GM12878 (cell line): Measurements from ENCODE around the gene DGAT2. TPM values are rescaled to one million over a fixed set of nuclear protein-coding genes. Genes with fewer than 3 reads are reported as not detected.

Experiments used
- ATAC-seq: fragments of 200-7000 bp; cut with Tn5 transposase; 3 replicates; pipeline ENCODE4 v1.9.1; 2020; ENCODE audit warnings: mild to moderate bottlenecking, moderate library complexity
- BruUV-seq: library from RNA; stranded (reverse); fragments of 400-500 nt; replicated peaks from 2 replicates; lab custom pipeline; 2021; lab: Mats Ljungman, UMichigan
- CTCF ChIA-PET: fragments of 300-600 bp; sonication (Branson Sonifier 250); formaldehyde crosslinking; extraction: SDS; loops from one replicate; lab custom pipeline; 2021; ENCODE audit warnings: inconsistent platforms; lab: Yijun Ruan, JAX
- POLR2A ChIA-PET: fragments of 350-600 bp; formaldehyde crosslinking; extraction: SDS; loops from one replicate; lab custom pipeline; 2021; ENCODE audit warnings: inconsistent platforms; lab: Charles Lee
- RAD21 ChIA-PET: fragments of 300-600 bp; sonication (Branson Sonifier 250); formaldehyde crosslinking; loops from one replicate; lab custom pipeline; 2023; ENCODE audit warnings: antibody characterized with exemption; ENCODE audit not compliant: unreplicated experiment; lab: Charles Lee
- SMC1A ChIA-PET: fragments of 300-600 bp; sonication (Branson Sonifier 250); formaldehyde crosslinking; loops from one replicate; lab custom pipeline; 2023; ENCODE audit not compliant: unreplicated experiment, uncharacterized antibody; lab: Charles Lee
- DNase-seq: peaks from one replicate; pipeline ENCODE4 v3.0.0-alpha.2; 2011; ENCODE audit warnings: low read depth, low spot score
- FAIRE-seq: peaks from 3 replicates; lab custom pipeline; 2011; peaks lifted over from hg19 to GRCh38; lab: Jason Lieb, UNC
- H2AFZ ChIP-seq: 2 replicates; pipeline ENCODE4 v1.6.0; 2011; ENCODE audit warnings: low read depth, low read length, control low read depth; ENCODE audit not compliant: control insufficient read depth
- H3K27ac ChIP-seq: 2 replicates; pipeline ENCODE4 v1.5.1; 2011; ENCODE audit warnings: control low read depth; ENCODE audit not compliant: control insufficient read depth, insufficient read depth
- H3K27me3 ChIP-seq, 2 experiments: replicated peaks in 1 of 2; 2 replicates each; pipeline versions ENCODE4 v1.6.0 to v1.6.1; 2011; ENCODE audit warnings: low read length in 1 of 2; ENCODE audit not compliant: control insufficient read depth in 2 of 2, insufficient read depth in 2 of 2
- H3K36me3 ChIP-seq, 2 experiments: 2 replicates each; pipeline ENCODE4 v1.5.1; 2011; ENCODE audit warnings: low read length in 1 of 2; ENCODE audit not compliant: control insufficient read depth in 2 of 2, insufficient read depth in 2 of 2
- H3K4me1 ChIP-seq: 2 replicates; pipeline ENCODE4 v1.6.1; 2011; ENCODE audit warnings: mild to moderate bottlenecking, low read length, moderate library complexity, mixed read lengths; ENCODE audit not compliant: control insufficient read depth, insufficient read depth
- H3K4me2 ChIP-seq: 2 replicates; pipeline ENCODE4 v1.6.0; 2011; ENCODE audit warnings: control low read depth; ENCODE audit not compliant: control insufficient read depth, insufficient read depth
- H3K4me3 ChIP-seq: fragments of 200-600 bp; sonication (generic); 2 replicates; pipeline ENCODE4 v1.5.1; 2016
- H3K79me2 ChIP-seq: 2 replicates; pipeline ENCODE4 v1.6.0; 2011; ENCODE audit warnings: low read length; ENCODE audit not compliant: control insufficient read depth, insufficient read depth
- H3K9ac ChIP-seq: 2 replicates; pipeline ENCODE4 v1.8.0; 2011; ENCODE audit warnings: low read length, control low read depth, mixed read lengths; ENCODE audit not compliant: control insufficient read depth, insufficient read depth
- H3K9me3 ChIP-seq: replicated peaks from 3 replicates; pipeline ENCODE4 v1.5.1; 2011; ENCODE audit warnings: mild to moderate bottlenecking, low read length; ENCODE audit not compliant: control insufficient read depth, insufficient read depth
- H4K20me1 ChIP-seq: 2 replicates; pipeline ENCODE4 v1.6.0; 2011; ENCODE audit not compliant: control insufficient read depth, insufficient read depth
- CHD1 ChIP-seq: IDR thresholded peaks from 2 replicates; pipeline ENCODE4 v1.6.1; 2012; ENCODE audit warnings: low read depth, low read length, improper control_type of control experiment
- ETV6 ChIP-seq, 2 experiments: fragments of 450-650 bp in 1 of 2; IDR thresholded peaks in 1 of 2; conservative IDR thresholded peaks in 1 of 2; 2 replicates each; pipeline ENCODE4 v1.6.1; 2014; ENCODE audit warnings: antibody characterized with exemption in 1 of 2, borderline replicate concordance in 1 of 2, low read depth in 1 of 2, mild to moderate bottlenecking in 1 of 2, moderate library complexity in 1 of 2
- HDGF ChIP-seq: fragments of 450-650 bp; IDR thresholded peaks from 2 replicates; pipeline ENCODE4 v1.6.1; 2016; ENCODE audit warnings: antibody characterized with exemption
- MTA2 ChIP-seq: fragments of 450-650 bp; IDR thresholded peaks from 2 replicates; pipeline ENCODE4 v1.6.1; 2016; ENCODE audit warnings: low read depth, mild to moderate bottlenecking, moderate library complexity
- NFIC ChIP-seq: IDR thresholded peaks from 2 replicates; pipeline ENCODE4 v1.6.1; 2012; ENCODE audit warnings: low read depth, mild to moderate bottlenecking, inconsistent platforms, low read length, moderate library complexity
- NRF1 ChIP-seq: conservative IDR thresholded peaks from 2 replicates; pipeline ENCODE4 v1.6.1; 2011; ENCODE audit warnings: mild to moderate bottlenecking, low read depth, low read length, improper control_type of control experiment
- PAX8 ChIP-seq: fragments of 450-650 bp; IDR thresholded peaks from 2 replicates; pipeline ENCODE4 v1.6.1; 2017; ENCODE audit warnings: mild to moderate bottlenecking, moderate library complexity
- POLR2AphosphoS5 ChIP-seq: IDR thresholded peaks from 2 replicates; pipeline ENCODE4 v1.6.1; 2011; ENCODE audit warnings: mild to moderate bottlenecking, low read length, inconsistent platforms
- SRF ChIP-seq, 2 experiments: IDR thresholded peaks; 2 replicates each; pipeline ENCODE4 v1.6.1; 2011; ENCODE audit warnings: low read depth in 2 of 2, low read length in 2 of 2, mild to moderate bottlenecking in 1 of 2, moderate library complexity in 1 of 2
- WRNIP1 ChIP-seq: IDR thresholded peaks from 2 replicates; pipeline ENCODE4 v1.6.1; 2011; ENCODE audit warnings: low read depth, low read length, improper control_type of control experiment, borderline replicate concordance
- ZNF622 ChIP-seq: fragments of 450-650 bp; IDR thresholded peaks from 2 replicates; pipeline ENCODE4 v1.6.1; 2017; ENCODE audit warnings: mild to moderate bottlenecking, inconsistent platforms
- WGBS: methylation state at CpG from one replicate; pipeline ENCODE4 v1.1.6; 2016; ENCODE audit warnings: low lambda C conversion rate; ENCODE audit not compliant: insufficient replicate concordance, insufficient coverage; ENCODE audit errors: missing lambda C conversion rate; 5-methylcytosine and 5-hydroxymethylcytosine counted together
- in situ Hi-C: fragments of 300-500 bp; cut with MboI; formaldehyde crosslinking; loops from 9 replicates; pipeline ENCODE4 v1.14.3; 2018; ENCODE audit warnings: mixed read lengths
- intact Hi-C: fragments of 100-400 bp; cut with micrococcal nuclease; formaldehyde crosslinking; loops from one replicate; pipeline ENCODE4 v1.14.2; 2022; ENCODE audit not compliant: unreplicated experiment
- polyA plus RNA-seq, 11 experiments: library from polyadenylated mRNA; depleted of rRNA in 4 of 11; unstranded in 6 of 11; stranded (reverse) in 5 of 11; fragments of >200 nt; fragmentation: Nextera tagmentation in 4 of 11; fragmentation: Illumina TruSeq in 1 of 11; extraction: Ambion mirVana in 4 of 11; extraction: Trizol in 1 of 11; gene quantifications; 1 replicate in 1 of 11; 2 replicates in 10 of 11; pipeline versions ENCODE4 v1.2.1 to v1.2.3, GENCODE V29; 2011 to 2016; ENCODE audit warnings: inconsistent platforms in 2 of 11, missing spikeins in 2 of 11, low read depth in 1 of 11
- total RNA-seq, 4 experiments: library from RNA; depleted of rRNA in 3 of 4; stranded (reverse); fragments of >200 nt in 3 of 4; fragmentation: Illumina TruSeq in 1 of 4; extraction: Trizol in 1 of 4; gene quantifications; 2 replicates each; pipeline versions ENCODE4 v1.2.1 to v1.2.3, GENCODE V29; 2013 to 2021
- TF ChIP-seq, protein P1 (sequence below): fragments of 450-650 bp; conservative IDR thresholded peaks from 2 replicates; pipeline ENCODE4 v1.6.1; 2017; ENCODE audit warnings: mild to moderate bottlenecking, moderate library complexity
- TF ChIP-seq, protein P2 (sequence below): fragments of 150-350 bp; IDR thresholded peaks from 2 replicates; pipeline ENCODE4 v1.6.1; 2016; ENCODE audit warnings: low read depth, low read length
- TF ChIP-seq, protein P3 (sequence below): fragments of 450-650 bp; IDR thresholded peaks from 2 replicates; pipeline ENCODE4 v1.6.1; 2014; ENCODE audit warnings: mild to moderate bottlenecking

DGAT2 gene
- total and polyA plus RNA-seq, 10 of the 15 experiments (the other 5 are each of a cell fraction or from before 2014, with no cell fraction given), result 5.1 to 25.9 (median 17.6) TPM

DNA sequence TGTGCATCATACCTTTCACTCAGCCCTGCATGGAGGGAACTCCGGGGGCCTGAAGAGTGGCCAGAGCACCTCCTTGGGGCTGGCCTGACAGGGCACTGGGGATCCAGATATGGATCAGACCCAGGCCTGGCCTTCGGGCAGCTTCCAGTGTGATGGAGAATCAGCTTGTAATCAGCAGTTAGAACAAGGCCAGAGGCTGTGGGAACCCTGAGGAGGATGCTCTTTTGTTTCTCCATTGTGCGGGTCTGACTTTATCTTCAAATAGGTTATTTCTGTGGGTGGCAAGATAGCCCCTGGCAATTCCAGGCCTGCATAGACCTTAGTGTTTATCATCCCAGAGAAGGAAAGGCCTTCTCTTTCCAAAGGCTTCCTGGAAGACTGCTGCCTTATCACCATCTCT is 12.3 kb downstream of the DGAT2 start:
- in situ Hi-C loops, result no loop called here
- no TSS peak for BruUV-seq
- SMC1A ChIA-PET, result interaction anchor here (0.5 kb wide), 1 partner anchor 809 kb away, joined by 5 read pairs; no protein-coding TSS in a partner anchor

DNA sequence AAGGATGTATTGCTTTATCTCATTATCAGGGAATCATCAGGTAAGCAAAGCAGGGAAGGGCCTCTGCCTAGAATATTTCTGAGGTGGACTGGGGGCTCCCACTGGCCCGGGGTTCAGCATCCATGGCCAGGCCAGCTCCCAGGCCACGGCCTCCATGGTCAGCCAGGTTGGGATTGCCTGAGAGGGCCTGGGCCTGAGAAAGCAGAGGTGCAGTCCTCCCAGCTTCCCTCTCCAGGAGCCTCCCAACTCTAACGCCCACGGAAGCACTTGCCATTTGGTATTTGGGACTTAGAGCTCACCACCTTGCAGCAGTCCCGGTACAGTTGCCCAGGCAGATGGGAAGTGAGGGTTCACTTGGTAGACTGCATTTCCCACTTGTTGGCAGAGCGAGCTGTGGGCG is 12.7 kb downstream of the DGAT2 start:
- ATAC-seq, result no peak
- SMC1A ChIA-PET, result no interaction called here
- POLR2A ChIA-PET, result interaction anchor here (0.8 kb wide), 1 partner anchor 12 kb away, joined by 3 read pairs; no protein-coding TSS in a partner anchor
- H3K9ac ChIP-seq, result no peak overlapping the region
- CTCF ChIA-PET, result interaction anchor here (1.1 kb wide), 1 partner anchor 13 kb away, joined by 3 read pairs; the partner anchor contains the start of gene DGAT2
- no TSS peak for BruUV-seq
- FAIRE-seq, result no peak
- no peaks in the 10 kb centered on the region for H3K9me3 ChIP-seq
- H3K27me3 ChIP-seq, result no peaks in the 10 kb centered on the region
- RAD21 ChIA-PET, result no interaction called here
- H3K27ac ChIP-seq, result no peak overlapping the region
- in situ Hi-C loops, result no loop called here
- H2AFZ ChIP-seq, result no peak overlapping the region
- H3K36me3 ChIP-seq, result no peaks in the 10 kb centered on the region; a peak in 2 of 4 replicates
- no peak for DNase-seq
- H3K4me2 ChIP-seq, result no peak overlapping the region
- WGBS, result 90% methylated on average over 7 of the region's 7 CpGs
- no peaks in the 10 kb centered on the region for H3K79me2 ChIP-seq
- peaks cover 6% of the 10 kb centered on the region; the same call in 1 of the 2 replicates for H3K4me1 ChIP-seq
- no peaks in the 10 kb centered on the region for H4K20me1 ChIP-seq
- H3K4me3 ChIP-seq, result no peak overlapping the region
- intact Hi-C loops, result no loop called here
- TF ChIP-seq MTA2 (no peak), SRF (IDR thresholded peaks at IDR 0.05; ENCODE audit: low read depth in 2 of 2, low read length in 2 of 2) (no peak), CHD1 (no peak), HDGF (no peak), ZNF622 (no peak)
- TF ChIP-seq, protein P1, sequence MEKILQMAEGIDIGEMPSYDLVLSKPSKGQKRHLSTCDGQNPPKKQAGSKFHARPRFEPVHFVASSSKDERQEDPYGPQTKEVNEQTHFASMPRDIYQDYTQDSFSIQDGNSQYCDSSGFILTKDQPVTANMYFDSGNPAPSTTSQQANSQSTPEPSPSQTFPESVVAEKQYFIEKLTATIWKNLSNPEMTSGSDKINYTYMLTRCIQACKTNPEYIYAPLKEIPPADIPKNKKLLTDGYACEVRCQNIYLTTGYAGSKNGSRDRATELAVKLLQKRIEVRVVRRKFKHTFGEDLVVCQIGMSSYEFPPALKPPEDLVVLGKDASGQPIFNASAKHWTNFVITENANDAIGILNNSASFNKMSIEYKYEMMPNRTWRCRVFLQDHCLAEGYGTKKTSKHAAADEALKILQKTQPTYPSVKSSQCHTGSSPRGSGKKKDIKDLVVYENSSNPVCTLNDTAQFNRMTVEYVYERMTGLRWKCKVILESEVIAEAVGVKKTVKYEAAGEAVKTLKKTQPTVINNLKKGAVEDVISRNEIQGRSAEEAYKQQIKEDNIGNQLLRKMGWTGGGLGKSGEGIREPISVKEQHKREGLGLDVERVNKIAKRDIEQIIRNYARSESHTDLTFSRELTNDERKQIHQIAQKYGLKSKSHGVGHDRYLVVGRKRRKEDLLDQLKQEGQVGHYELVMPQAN, result no peak
- TF ChIP-seq, protein P2, sequence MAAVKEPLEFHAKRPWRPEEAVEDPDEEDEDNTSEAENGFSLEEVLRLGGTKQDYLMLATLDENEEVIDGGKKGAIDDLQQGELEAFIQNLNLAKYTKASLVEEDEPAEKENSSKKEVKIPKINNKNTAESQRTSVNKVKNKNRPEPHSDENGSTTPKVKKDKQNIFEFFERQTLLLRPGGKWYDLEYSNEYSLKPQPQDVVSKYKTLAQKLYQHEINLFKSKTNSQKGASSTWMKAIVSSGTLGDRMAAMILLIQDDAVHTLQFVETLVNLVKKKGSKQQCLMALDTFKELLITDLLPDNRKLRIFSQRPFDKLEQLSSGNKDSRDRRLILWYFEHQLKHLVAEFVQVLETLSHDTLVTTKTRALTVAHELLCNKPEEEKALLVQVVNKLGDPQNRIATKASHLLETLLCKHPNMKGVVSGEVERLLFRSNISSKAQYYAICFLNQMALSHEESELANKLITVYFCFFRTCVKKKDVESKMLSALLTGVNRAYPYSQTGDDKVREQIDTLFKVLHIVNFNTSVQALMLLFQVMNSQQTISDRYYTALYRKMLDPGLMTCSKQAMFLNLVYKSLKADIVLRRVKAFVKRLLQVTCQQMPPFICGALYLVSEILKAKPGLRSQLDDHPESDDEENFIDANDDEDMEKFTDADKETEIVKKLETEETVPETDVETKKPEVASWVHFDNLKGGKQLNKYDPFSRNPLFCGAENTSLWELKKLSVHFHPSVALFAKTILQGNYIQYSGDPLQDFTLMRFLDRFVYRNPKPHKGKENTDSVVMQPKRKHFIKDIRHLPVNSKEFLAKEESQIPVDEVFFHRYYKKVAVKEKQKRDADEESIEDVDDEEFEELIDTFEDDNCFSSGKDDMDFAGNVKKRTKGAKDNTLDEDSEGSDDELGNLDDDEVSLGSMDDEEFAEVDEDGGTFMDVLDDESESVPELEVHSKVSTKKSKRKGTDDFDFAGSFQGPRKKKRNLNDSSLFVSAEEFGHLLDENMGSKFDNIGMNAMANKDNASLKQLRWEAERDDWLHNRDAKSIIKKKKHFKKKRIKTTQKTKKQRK, result no peak

More for the DNA sequence above, 12.3 kb downstream of the DGAT2 start:
- FAIRE-seq (no peak), DNase-seq (no peak), ATAC-seq (no peak)
- Histone ChIP-seq H3K4me1 (peaks cover 6% of the 10 kb centered on the region; the same call in 1 of the 2 replicates), H4K20me1 (no peaks in the 10 kb centered on the region), H3K27me3 (no peaks in the 10 kb centered on the region), H2AFZ (no peak overlapping the region), H3K9me3 (no peaks in the 10 kb centered on the region), H3K9ac (no peak overlapping the region), H3K4me3 (no peak overlapping the region), H3K36me3 (no peaks in the 10 kb centered on the region; a peak in 1 of 4 replicates), H3K79me2 (no peaks in the 10 kb centered on the region), H3K4me2 (no peak overlapping the region), H3K27ac (no peak overlapping the region)
- intact Hi-C loops, result no loop called here
- 97% methylated on average over 3 of the region's 3 CpGs for WGBS
- ChIA-PET CTCF (interaction anchor here (1.1 kb wide), 1 partner anchor 12 kb away, joined by 3 read pairs; the partner anchor contains the start of gene DGAT2), RAD21 (no interaction called here), POLR2A (interaction anchor here (0.5 to 0.8 kb wide), 3 partner anchors 13 to 102 kb away, joined by 3 to 5 read pairs (median 3); no protein-coding TSS in a partner anchor)
- TF ChIP-seq ETV6 (conservative IDR thresholded peaks at IDR 0.05 in 1 of 2, IDR thresholded peaks at IDR 0.05 in 1 of 2; ENCODE audit: borderline replicate concordance in 1 of 2, low read depth in 1 of 2) (no peak), WRNIP1 (no peak), PAX8 (no peak), POLR2AphosphoS5 (no peak), NRF1 (no peak), NFIC (no peak)
- TF ChIP-seq, protein P3, sequence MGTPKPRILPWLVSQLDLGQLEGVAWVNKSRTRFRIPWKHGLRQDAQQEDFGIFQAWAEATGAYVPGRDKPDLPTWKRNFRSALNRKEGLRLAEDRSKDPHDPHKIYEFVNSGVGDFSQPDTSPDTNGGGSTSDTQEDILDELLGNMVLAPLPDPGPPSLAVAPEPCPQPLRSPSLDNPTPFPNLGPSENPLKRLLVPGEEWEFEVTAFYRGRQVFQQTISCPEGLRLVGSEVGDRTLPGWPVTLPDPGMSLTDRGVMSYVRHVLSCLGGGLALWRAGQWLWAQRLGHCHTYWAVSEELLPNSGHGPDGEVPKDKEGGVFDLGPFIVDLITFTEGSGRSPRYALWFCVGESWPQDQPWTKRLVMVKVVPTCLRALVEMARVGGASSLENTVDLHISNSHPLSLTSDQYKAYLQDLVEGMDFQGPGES, result no peak
